HG03521 (cell line): ENCODE results near the gene CTPS2.
"Not testable (repeated sequence)": the region's sequence is repeated elsewhere in the genome, so short reads cannot be mapped to it uniquely, and the experiment has no call there.

Experiments used
- ATAC-seq: cut with Tn5 transposase; IDR thresholded peaks from one replicate; pipeline ENCODE4 v1.9.1; 2021; ENCODE audit warnings: mild to moderate bottlenecking, moderate library complexity; ENCODE audit not compliant: unreplicated experiment

CTPS2 gene

GRCh38 chrX:16659321-16659720 lies 53.1 kb downstream of the CTPS2 start:
- no peak for ATAC-seq

- ATAC-seq = no peak
Observed at GRCh38 chrX:16658284-16658683, 54.2 kb downstream of the CTPS2 start.

GRCh38 chrX:16654093-16654492 lies 58.4 kb downstream of the CTPS2 start:
- no peak for ATAC-seq

- ATAC-seq = no peak
Observed at GRCh38 chrX:16653424-16653823, 59.0 kb downstream of the CTPS2 start.

- ATAC-seq = no peak
Observed at GRCh38 chrX:16651391-16652024, 61.0 kb downstream of the CTPS2 start.

GRCh38 chrX:16649858-16650257 lies 62.6 kb downstream of the CTPS2 start, which contains the start of gene S100G:
TSS of gene S100G (plus strand) at chrX:16650158. CDS start at chrX:16651007, 849 bp downstream.
- ATAC-seq = no peak

GRCh38 chrX:16646366-16647138 lies 65.9 kb downstream of the CTPS2 start:
- ATAC-seq = no peak

GRCh38 chrX:16643176-16643575 lies 69.3 kb downstream of the CTPS2 start:
- ATAC-seq = no peak

GRCh38 chrX:16640823-16641222 lies 71.6 kb downstream of the CTPS2 start:
- ATAC-seq = no peak

GRCh38 chrX:16639966-16640365 lies 72.5 kb downstream of the CTPS2 start:
- ATAC-seq = no peak

GRCh38 chrX:16638533-16638932 lies 73.9 kb downstream of the CTPS2 start:
- ATAC-seq = no peak

GRCh38 chrX:16635596-16635995 lies 76.9 kb downstream of the CTPS2 start:
- no peak for ATAC-seq

GRCh38 chrX:16635040-16635439 lies 77.4 kb downstream of the CTPS2 start:
- no peak for ATAC-seq

GRCh38 chrX:16633754-16634153 lies 78.7 kb downstream of the CTPS2 start:
- ATAC-seq = no peak

- no peak for ATAC-seq
Observed at GRCh38 chrX:16629909-16630308, 82.6 kb downstream of the CTPS2 start.

- no peak for ATAC-seq
Observed at GRCh38 chrX:16628946-16629595, 83.4 kb downstream of the CTPS2 start.

- not testable (repeated sequence) for ATAC-seq
Observed at GRCh38 chrX:16628511-16628910, 84.0 kb downstream of the CTPS2 start.

- ATAC-seq = no peak
Observed at GRCh38 chrX:16619024-16619423, 93.4 kb downstream of the CTPS2 start.

GRCh38 chrX:16618422-16618821 lies 94.0 kb downstream of the CTPS2 start:
- ATAC-seq = no peak

GRCh38 chrX:16617382-16617781 lies 95.1 kb downstream of the CTPS2 start:
- ATAC-seq = no peak

GRCh38 chrX:16612257-16612897 lies 100.1 kb downstream of the CTPS2 start:
- no peak for ATAC-seq
